AG09319 (cell line): Measurements from ENCODE around the gene GPN1.

ENCODE experiments used
- DNase-seq: peaks from one replicate; pipeline ENCODE4 v3.0.0-alpha.2; 2010; ENCODE audit warnings: low read depth; ENCODE audit errors: extremely low read depth
- TF ChIP-seq, protein P1 (sequence below): IDR thresholded peaks from 2 replicates; pipeline ENCODE4 v1.5.1; 2011; ENCODE audit warnings: low read depth, mild to moderate bottlenecking, inconsistent platforms, low read length, moderate library complexity

The GPN1 gene

DNA sequence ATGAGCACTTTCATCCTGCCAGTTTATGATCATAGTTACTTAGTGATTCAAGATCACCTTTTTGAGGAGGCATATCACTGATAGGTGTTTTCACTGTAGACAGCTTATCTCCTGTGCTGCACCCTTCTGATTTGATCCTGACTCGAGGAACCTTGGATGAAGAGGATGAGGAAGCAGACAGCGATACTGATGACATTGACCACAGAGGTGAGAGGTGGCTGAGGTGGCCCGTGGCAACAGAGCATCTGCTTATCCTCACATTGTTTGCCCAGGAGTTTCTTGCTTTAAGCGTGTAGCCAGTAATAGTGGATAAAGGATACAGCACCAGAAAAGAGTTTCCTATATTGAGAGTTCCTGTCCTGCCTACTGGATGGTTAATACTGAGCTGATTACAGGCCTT lies 18.9 kb downstream of the GPN1 start:
- DNase-seq, result no peak

DNA sequence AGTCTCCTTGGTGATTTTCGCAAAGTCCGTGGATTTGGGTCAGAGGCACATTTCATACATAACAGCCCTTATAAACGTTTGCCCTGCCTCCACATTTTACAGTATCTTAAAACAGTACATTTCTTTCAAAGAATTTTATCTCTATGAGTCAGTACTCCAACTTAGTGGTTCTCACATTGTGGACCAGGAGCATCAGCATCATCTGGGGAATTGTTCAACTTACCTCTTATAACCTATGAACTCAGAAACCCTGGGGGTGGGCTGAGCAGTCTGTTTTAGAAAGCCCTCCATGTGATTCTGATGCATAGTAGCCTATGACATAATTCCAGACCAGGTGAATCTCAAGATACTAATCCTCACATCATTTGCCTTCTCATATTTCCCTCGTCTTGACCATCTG lies 22.2 kb downstream of the GPN1 start:
- no peak for DNase-seq
- TF ChIP-seq, protein P1, sequence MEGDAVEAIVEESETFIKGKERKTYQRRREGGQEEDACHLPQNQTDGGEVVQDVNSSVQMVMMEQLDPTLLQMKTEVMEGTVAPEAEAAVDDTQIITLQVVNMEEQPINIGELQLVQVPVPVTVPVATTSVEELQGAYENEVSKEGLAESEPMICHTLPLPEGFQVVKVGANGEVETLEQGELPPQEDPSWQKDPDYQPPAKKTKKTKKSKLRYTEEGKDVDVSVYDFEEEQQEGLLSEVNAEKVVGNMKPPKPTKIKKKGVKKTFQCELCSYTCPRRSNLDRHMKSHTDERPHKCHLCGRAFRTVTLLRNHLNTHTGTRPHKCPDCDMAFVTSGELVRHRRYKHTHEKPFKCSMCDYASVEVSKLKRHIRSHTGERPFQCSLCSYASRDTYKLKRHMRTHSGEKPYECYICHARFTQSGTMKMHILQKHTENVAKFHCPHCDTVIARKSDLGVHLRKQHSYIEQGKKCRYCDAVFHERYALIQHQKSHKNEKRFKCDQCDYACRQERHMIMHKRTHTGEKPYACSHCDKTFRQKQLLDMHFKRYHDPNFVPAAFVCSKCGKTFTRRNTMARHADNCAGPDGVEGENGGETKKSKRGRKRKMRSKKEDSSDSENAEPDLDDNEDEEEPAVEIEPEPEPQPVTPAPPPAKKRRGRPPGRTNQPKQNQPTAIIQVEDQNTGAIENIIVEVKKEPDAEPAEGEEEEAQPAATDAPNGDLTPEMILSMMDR, result no peak

More for the DNA sequence above, 18.9 kb downstream of the GPN1 start:
- TF ChIP-seq, protein P1, result no peak

GRCh38 chr2:27652341-27652740 lies 23.5 kb downstream of the GPN1 start:
- TF ChIP-seq, protein P1, result no peak
- no peak for DNase-seq

GRCh38 chr2:27652790-27653189 lies 23.9 kb downstream of the GPN1 start:
- TF ChIP-seq, protein P1, result no peak
- no peak for DNase-seq

- TF ChIP-seq, protein P1, result no peak
- no peak for DNase-seq
These were observed 24.5 kb downstream of the GPN1 start for GRCh38 chr2:27653397-27653796.

DNA sequence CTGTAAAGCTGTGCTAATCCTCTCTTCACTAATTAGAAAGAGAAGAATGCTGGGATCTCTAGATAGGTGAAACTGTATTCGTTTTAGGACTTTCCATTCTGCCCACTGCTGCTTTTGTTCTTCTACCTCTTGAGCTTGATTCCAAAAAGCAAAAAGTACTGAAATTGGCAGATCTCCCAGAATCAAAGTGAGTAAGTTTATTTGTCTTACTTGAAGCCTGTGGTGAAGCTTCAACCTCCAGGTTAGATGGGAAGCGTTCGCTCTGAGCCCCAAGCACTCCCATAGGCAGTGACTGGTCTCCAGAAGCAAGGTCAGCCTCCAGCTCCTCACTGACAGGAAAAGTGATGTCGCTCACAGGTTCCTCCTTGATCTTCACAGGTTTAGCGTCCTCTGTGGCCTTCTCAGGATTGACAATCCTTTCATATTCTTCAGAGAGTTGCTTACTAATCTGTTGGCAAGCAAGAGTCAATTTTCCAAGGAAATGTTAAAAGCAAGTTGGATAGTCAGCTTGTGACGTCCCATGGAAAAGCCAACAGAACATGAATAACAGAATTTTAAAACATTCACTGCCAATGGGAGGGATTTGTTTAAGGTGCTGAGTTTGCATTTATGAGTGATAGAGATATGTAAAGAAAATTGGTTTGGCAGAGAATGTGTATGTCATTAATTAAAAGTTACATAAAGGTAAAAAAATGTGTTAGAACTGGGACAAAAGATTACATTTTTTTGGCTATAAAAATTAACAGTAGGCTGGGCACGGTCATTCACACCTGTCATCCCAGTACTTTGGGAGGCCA lies 26.5 kb downstream of the GPN1 start:
- TF ChIP-seq, protein P1, result no peak

GRCh38 chr2:27661371-27661770 lies 32.5 kb downstream of the GPN1 start:
- no peak for DNase-seq
- TF ChIP-seq, protein P1, result no peak

More for the DNA sequence above, 26.5 kb downstream of the GPN1 start:
- no peak for DNase-seq
